HG02571 (cell line): ENCODE measurements around the gene TMEM114.

Experiments used
- ATAC-seq: cut with Tn5 transposase; IDR thresholded peaks from one replicate; pipeline ENCODE4 v1.9.1; 2021; ENCODE audit warnings: mild to moderate bottlenecking, moderate library complexity; ENCODE audit not compliant: unreplicated experiment

The TMEM114 gene

GRCh38 chr16:8589900-8590688 is at the start of gene TMEM114:
Gene TMEM114 (minus strand): TSS chr16:8590511. CDS start chr16:8589838, 673 bp downstream.
- ATAC-seq, result no peak

GRCh38 chr16:8639694-8640093 is 49.4 kb upstream of the TMEM114 start:
- ATAC-seq, result no peak

GRCh38 chr16:8634991-8635736 is 44.9 kb upstream of the TMEM114 start:
- no peak for ATAC-seq

- ATAC-seq, result no peak
These were observed 42.4 kb upstream of the TMEM114 start for GRCh38 chr16:8632675-8633182.

GRCh38 chr16:8631818-8632465 is 41.6 kb upstream of the TMEM114 start:
- no peak for ATAC-seq

- ATAC-seq, result no peak
These were observed 41.1 kb upstream of the TMEM114 start for GRCh38 chr16:8631373-8631772.

- no peak for ATAC-seq
These were observed 40.1 kb upstream of the TMEM114 start for GRCh38 chr16:8630255-8630953.

- no peak for ATAC-seq
These were observed 38.8 kb upstream of the TMEM114 start for GRCh38 chr16:8628981-8629725.

- ATAC-seq, result no peak
These were observed 37.1 kb upstream of the TMEM114 start for GRCh38 chr16:8627456-8627855.

GRCh38 chr16:8626946-8627345 is 36.6 kb upstream of the TMEM114 start:
- no peak for ATAC-seq

- ATAC-seq, result no peak
These were observed 35.3 kb upstream of the TMEM114 start for GRCh38 chr16:8625491-8626087.

GRCh38 chr16:8623634-8624033 is 33.3 kb upstream of the TMEM114 start:
- no peak for ATAC-seq

GRCh38 chr16:8622315-8622656 is 32.0 kb upstream of the TMEM114 start:
- ATAC-seq, result peak; percentile 8

- ATAC-seq, result peak; percentile 74
These were observed 31.4 kb upstream of the TMEM114 start, which contains the start of gene METTL22 for GRCh38 chr16:8621572-8622314. Gene METTL22 (plus strand): TSS chr16:8621698. CDS start chr16:8625666, 3,968 bp downstream.

GRCh38 chr16:8621222-8621571 is 30.9 kb upstream of the TMEM114 start:
- no peak for ATAC-seq

GRCh38 chr16:8620535-8620934 is 30.2 kb upstream of the TMEM114 start:
- no peak for ATAC-seq

GRCh38 chr16:8619671-8620370 is 29.5 kb upstream of the TMEM114 start:
- no peak for ATAC-seq

- ATAC-seq, result no peak
These were observed 24.2 kb upstream of the TMEM114 start for GRCh38 chr16:8614435-8615029.
